ENCODE data around the gene IL1RAPL1.

IL1RAPL1 gene

GRCh38 chrX:29023207-29023606 is 436.0 kb downstream of the IL1RAPL1 start:
- Mint-ChIP-seq H3K4me1 (ENCODE audit: low read depth) (no peaks in the 10 kb centered on the region), H3K9me3 (peaks cover 12% of the 10 kb centered on the region), H3K27ac (no peak overlapping the region), H3K4me3 (no peak overlapping the region), H3K27me3 (ENCODE audit: low read depth) (no peaks in the 10 kb centered on the region), H3K36me3 (ENCODE audit: low read depth) (no peaks in the 10 kb centered on the region)

DNA sequence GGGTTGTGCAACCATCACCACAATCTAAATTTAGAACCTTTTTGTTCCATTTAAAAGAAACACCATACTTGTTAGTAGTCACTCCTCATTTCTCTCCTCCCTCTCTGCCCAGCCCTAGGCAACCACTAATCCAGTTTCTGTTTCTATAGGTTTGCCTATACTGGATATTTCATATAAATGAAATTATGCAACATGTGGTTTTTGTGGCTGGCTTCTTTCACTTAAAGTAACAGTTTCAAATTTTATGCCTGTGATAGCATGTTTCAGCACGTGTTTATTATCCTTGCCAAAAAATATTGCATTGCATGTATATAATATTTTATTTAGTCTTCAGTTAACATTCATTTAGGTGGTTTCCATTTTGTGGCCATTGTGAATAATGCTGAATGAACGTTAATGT is 437.6 kb downstream of the IL1RAPL1 start:
- H3K9me3 Mint-ChIP-seq, result peaks cover 12% of the 10 kb centered on the region
- H3K36me3 Mint-ChIP-seq (ENCODE audit: low read depth), result no peaks in the 10 kb centered on the region
- H3K4me1 Mint-ChIP-seq (ENCODE audit: low read depth), result no peaks in the 10 kb centered on the region
- H3K27ac Mint-ChIP-seq, result no peak overlapping the region
- no peaks in the 10 kb centered on the region for H3K27me3 Mint-ChIP-seq (ENCODE audit: low read depth)
- no peak overlapping the region for H3K4me3 Mint-ChIP-seq

DNA sequence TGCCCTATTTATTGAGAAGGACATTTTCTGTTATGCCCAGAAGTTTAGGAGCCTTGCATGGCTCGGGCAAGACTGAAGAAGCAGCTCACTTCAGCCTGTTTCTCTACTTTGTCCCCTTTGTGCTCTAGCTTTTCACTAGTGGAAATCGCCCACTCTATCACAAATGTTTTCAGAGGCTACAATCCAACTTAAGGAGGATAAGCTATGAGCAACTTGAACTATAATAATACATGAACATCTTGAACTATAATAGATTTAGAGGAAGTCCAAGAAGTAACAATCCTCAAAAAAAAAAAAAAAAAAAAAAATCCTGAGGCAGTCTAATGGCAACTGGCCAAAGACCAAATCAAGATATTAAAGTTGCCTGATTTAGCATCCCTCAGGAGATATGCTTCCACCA is 452.3 kb downstream of the IL1RAPL1 start:
- H3K4me3 Mint-ChIP-seq, result no peak overlapping the region
- no peaks in the 10 kb centered on the region for H3K4me1 Mint-ChIP-seq (ENCODE audit: low read depth)
- H3K36me3 Mint-ChIP-seq (ENCODE audit: low read depth), result no peaks in the 10 kb centered on the region
- no peak overlapping the region for H3K27ac Mint-ChIP-seq
- no peaks in the 10 kb centered on the region for H3K27me3 Mint-ChIP-seq (ENCODE audit: low read depth)
- H3K9me3 Mint-ChIP-seq, result no peaks in the 10 kb centered on the region

DNA sequence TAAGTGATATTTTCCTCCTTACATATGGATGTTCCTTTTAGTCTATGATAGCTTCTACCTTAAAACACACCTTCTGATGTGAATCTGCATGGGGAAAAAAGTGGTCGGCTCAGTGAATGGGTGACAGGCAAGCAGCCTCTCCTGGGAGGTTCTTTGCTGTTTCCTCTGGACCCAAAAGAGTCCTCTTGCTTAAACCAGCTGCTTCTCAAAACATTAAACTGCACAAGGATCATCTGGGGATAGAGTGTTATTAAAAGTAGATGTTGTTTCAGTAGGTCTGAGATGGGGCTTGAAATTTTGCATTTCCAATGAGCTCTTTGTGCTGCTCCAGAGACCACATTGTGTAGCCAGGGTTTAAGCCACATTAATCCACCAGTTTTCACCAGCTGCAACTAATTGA is 452.9 kb downstream of the IL1RAPL1 start:
- Mint-ChIP-seq H3K4me3 (no peak overlapping the region), H3K4me1 (ENCODE audit: low read depth) (no peaks in the 10 kb centered on the region), H3K27me3 (ENCODE audit: low read depth) (no peaks in the 10 kb centered on the region), H3K27ac (no peak overlapping the region), H3K36me3 (ENCODE audit: low read depth) (no peaks in the 10 kb centered on the region), H3K9me3 (no peaks in the 10 kb centered on the region)

GRCh38 chrX:29042341-29042740 is 455.1 kb downstream of the IL1RAPL1 start:
- Mint-ChIP-seq H3K27me3 (ENCODE audit: low read depth) (no peaks in the 10 kb centered on the region), H3K9me3 (no peaks in the 10 kb centered on the region), H3K4me3 (no peak overlapping the region), H3K36me3 (ENCODE audit: low read depth) (no peaks in the 10 kb centered on the region), H3K4me1 (ENCODE audit: low read depth) (no peaks in the 10 kb centered on the region), H3K27ac (no peak overlapping the region)

- Mint-ChIP-seq H3K4me1 (ENCODE audit: low read depth) (no peaks in the 10 kb centered on the region), H3K36me3 (ENCODE audit: low read depth) (no peaks in the 10 kb centered on the region), H3K27ac (no peak overlapping the region), H3K9me3 (no peaks in the 10 kb centered on the region), H3K27me3 (ENCODE audit: low read depth) (no peaks in the 10 kb centered on the region), H3K4me3 (no peak overlapping the region)
Measured at GRCh38 chrX:29043746-29044145, 456.5 kb downstream of the IL1RAPL1 start.

DNA sequence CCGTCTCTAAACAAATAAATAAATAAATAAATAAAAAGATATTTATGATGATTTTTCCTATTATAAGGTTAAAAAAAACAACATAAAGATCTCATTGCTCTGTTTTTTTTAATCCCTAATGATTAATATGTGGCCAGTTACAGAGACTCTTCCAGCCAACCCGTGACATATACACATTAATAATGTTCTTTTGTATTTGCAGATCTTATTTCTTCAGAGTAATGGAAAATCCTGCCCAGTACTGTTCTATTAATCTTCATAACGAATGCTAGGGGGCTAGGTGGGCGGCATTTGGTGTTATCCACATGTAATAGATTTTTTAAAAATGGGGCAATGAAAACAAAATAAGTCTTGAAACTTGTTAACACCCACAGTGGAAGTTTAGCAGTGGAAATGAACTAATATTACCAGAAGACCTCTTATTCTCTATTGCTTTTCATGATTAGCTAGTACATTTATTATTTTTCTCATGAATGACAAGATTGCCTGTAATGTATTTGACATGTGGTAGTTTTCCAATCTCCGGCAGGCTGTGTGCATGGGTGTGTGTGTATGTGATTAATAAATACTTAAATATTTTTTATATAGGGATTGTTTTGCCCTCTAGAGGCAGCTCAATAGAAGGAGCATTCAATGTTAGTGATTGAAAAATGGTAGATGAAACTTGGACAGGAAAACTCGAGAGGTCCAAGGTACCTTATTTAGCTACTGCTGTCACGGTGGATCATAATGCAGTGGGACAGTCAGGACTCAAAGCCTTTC is 457.4 kb downstream of the IL1RAPL1 start:
- Mint-ChIP-seq H3K4me3 (no peak overlapping the region), H3K4me1 (ENCODE audit: low read depth) (no peaks in the 10 kb centered on the region), H3K36me3 (ENCODE audit: low read depth) (no peaks in the 10 kb centered on the region), H3K27me3 (ENCODE audit: low read depth) (no peaks in the 10 kb centered on the region), H3K27ac (no peak overlapping the region), H3K9me3 (no peaks in the 10 kb centered on the region)

- Mint-ChIP-seq H3K4me3 (no peak overlapping the region), H3K27ac (no peak overlapping the region), H3K4me1 (ENCODE audit: low read depth) (no peaks in the 10 kb centered on the region), H3K36me3 (ENCODE audit: low read depth) (no peaks in the 10 kb centered on the region), H3K9me3 (peaks cover 7% of the 10 kb centered on the region), H3K27me3 (ENCODE audit: low read depth) (no peaks in the 10 kb centered on the region)
Measured at GRCh38 chrX:29065477-29065876, 478.2 kb downstream of the IL1RAPL1 start.

DNA sequence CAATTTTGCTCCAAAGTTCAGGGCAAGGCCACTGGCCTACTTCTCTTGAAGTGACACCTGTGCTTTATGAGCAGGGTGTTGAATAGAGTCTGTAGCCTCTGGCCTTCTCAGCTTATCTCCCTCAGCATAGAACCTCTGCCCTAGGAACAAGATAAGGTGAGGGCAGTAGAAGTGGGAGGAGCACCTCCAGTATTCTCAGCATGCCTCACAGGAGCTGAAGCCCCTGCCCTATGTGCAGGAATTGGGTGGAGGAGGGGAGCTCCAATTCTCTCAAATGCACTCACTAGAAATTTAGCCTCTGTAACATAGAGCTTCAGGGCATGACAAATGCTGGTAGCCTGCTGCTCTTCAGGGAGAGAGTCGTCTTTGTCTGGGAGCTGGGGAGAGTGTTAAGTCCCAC is 479.3 kb downstream of the IL1RAPL1 start:
- H3K27me3 Mint-ChIP-seq (ENCODE audit: low read depth), result no peaks in the 10 kb centered on the region
- no peak overlapping the region for H3K4me3 Mint-ChIP-seq
- peaks cover 7% of the 10 kb centered on the region for H3K9me3 Mint-ChIP-seq
- H3K27ac Mint-ChIP-seq, result no peak overlapping the region
- no peaks in the 10 kb centered on the region for H3K4me1 Mint-ChIP-seq (ENCODE audit: low read depth)
- H3K36me3 Mint-ChIP-seq (ENCODE audit: low read depth), result no peaks in the 10 kb centered on the region

- Mint-ChIP-seq H3K27ac (no peak overlapping the region), H3K9me3 (peaks cover 7% of the 10 kb centered on the region), H3K4me1 (ENCODE audit: low read depth) (no peaks in the 10 kb centered on the region), H3K4me3 (no peak overlapping the region), H3K27me3 (ENCODE audit: low read depth) (no peaks in the 10 kb centered on the region), H3K36me3 (ENCODE audit: low read depth) (no peaks in the 10 kb centered on the region)
Measured at GRCh38 chrX:29067351-29067750, 480.1 kb downstream of the IL1RAPL1 start.

- H3K4me3 Mint-ChIP-seq, result no peak overlapping the region
- H3K27ac Mint-ChIP-seq, result no peak overlapping the region
- peaks cover 5% of the 10 kb centered on the region for H3K9me3 Mint-ChIP-seq
- no peaks in the 10 kb centered on the region for H3K4me1 Mint-ChIP-seq (ENCODE audit: low read depth)
- H3K36me3 Mint-ChIP-seq (ENCODE audit: low read depth), result no peaks in the 10 kb centered on the region
- no peaks in the 10 kb centered on the region for H3K27me3 Mint-ChIP-seq (ENCODE audit: low read depth)
Measured at GRCh38 chrX:29071525-29072320, 484.5 kb downstream of the IL1RAPL1 start.

- peaks cover 2% of the 10 kb centered on the region for H3K9me3 Mint-ChIP-seq
- no peaks in the 10 kb centered on the region for H3K4me1 Mint-ChIP-seq (ENCODE audit: low read depth)
- no peak overlapping the region for H3K27ac Mint-ChIP-seq
Measured at GRCh38 chrX:29082558-29082957, 495.3 kb downstream of the IL1RAPL1 start.

DNA sequence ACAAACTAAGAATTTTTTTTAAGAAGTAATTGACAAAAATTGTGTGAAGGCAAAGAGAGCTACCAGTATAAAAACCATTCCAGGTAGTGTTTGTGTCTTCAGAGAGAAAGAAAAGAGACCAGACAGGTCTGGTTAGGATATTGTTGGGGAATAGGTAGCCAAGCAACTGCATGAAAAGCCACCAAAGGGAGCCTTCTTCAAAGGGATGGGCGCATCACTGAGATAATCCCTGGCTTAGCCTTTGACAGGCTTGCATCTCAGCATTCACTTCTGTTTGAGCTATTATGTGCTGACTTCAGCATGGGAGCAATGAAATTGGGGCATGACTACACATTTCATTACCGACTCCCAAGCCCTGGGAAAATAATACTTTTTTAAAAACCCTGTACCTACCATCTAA is 496.6 kb downstream of the IL1RAPL1 start:
- H3K4me1 Mint-ChIP-seq (ENCODE audit: low read depth), result no peaks in the 10 kb centered on the region
- H3K9me3 Mint-ChIP-seq, result no peaks in the 10 kb centered on the region
- H3K4me3 Mint-ChIP-seq, result no peak overlapping the region
- no peaks in the 10 kb centered on the region for H3K27me3 Mint-ChIP-seq (ENCODE audit: low read depth)
- H3K27ac Mint-ChIP-seq, result no peak overlapping the region
- H3K36me3 Mint-ChIP-seq (ENCODE audit: low read depth), result no peaks in the 10 kb centered on the region

More at GRCh38 chrX:29082558-29082957, 495.3 kb downstream of the IL1RAPL1 start:
- Mint-ChIP-seq H3K36me3 (ENCODE audit: low read depth) (no peaks in the 10 kb centered on the region), H3K4me3 (no peak overlapping the region), H3K27me3 (ENCODE audit: low read depth) (no peaks in the 10 kb centered on the region)

DNA sequence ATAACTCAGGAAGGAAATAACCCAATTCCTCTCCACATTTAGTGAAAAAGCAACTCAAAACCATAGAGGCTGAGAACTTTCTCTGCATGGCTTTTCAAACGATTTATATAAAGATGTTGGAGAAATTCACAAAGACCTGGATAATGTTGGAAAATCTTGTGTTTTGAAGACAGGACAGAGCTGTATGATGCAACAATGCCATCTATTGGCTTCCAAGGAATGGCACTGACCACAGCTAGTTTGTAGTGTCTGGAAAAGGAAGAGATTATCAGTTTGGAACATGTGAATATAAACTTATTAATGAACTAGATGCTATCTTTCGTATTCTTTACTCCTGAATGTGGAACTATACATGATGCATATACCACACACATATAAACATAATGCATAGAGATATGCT is 503.6 kb downstream of the IL1RAPL1 start:
- no peaks in the 10 kb centered on the region for H3K9me3 Mint-ChIP-seq
- no peaks in the 10 kb centered on the region for H3K36me3 Mint-ChIP-seq (ENCODE audit: low read depth)
- no peak overlapping the region for H3K4me3 Mint-ChIP-seq
- H3K27me3 Mint-ChIP-seq (ENCODE audit: low read depth), result no peaks in the 10 kb centered on the region
- no peaks in the 10 kb centered on the region for H3K4me1 Mint-ChIP-seq (ENCODE audit: low read depth)
- H3K27ac Mint-ChIP-seq, result no peak overlapping the region

- Mint-ChIP-seq H3K4me1 (ENCODE audit: low read depth) (no peaks in the 10 kb centered on the region), H3K4me3 (no peak overlapping the region), H3K27ac (no peak overlapping the region), H3K36me3 (ENCODE audit: low read depth) (no peaks in the 10 kb centered on the region), H3K9me3 (peaks cover 12% of the 10 kb centered on the region), H3K27me3 (ENCODE audit: low read depth) (no peaks in the 10 kb centered on the region)
Measured at GRCh38 chrX:29107231-29107630, 520.0 kb downstream of the IL1RAPL1 start.
